ENCODE results near the gene AIFM1. TPM values are rescaled to one million over a fixed set of nuclear protein-coding genes. Genes with fewer than 3 reads are reported as not detected.
"Not testable (repeated sequence)": the region's sequence is repeated elsewhere in the genome, so short reads cannot be mapped to it uniquely, and the experiment has no call there.

Gene AIFM1
- total RNA-seq, 1 donor from 2014 or later, result 53.9 TPM

GRCh38 chrX:130118441-130119311 lies 47.0 kb downstream of the AIFM1 start:
- no peak overlapping the region for H3K4me3 Mint-ChIP-seq
- peaks cover 10% of the 10 kb centered on the region for H3K36me3 Mint-ChIP-seq (ENCODE audit: low read depth)
- peaks cover 24% of the 10 kb centered on the region for H3K27me3 Mint-ChIP-seq (ENCODE audit: low read depth)
- no peak for DNase-seq (ENCODE audit: low read depth, low spot score)
- no peaks in the 10 kb centered on the region for H3K9me3 Mint-ChIP-seq
- no peak for TF ChIP-seq CTCF (conservative IDR thresholded peaks at IDR 0.05)
- H3K4me1 Mint-ChIP-seq, result peaks cover 8% of the 10 kb centered on the region
- H3K27ac Mint-ChIP-seq (ENCODE audit: unreplicated experiment), result no peak overlapping the region

GRCh38 chrX:130117166-130117565 lies 48.5 kb downstream of the AIFM1 start:
- no peak for TF ChIP-seq CTCF (conservative IDR thresholded peaks at IDR 0.05)
- no peaks in the 10 kb centered on the region for H3K9me3 Mint-ChIP-seq
- no peak for DNase-seq (ENCODE audit: low read depth, low spot score)
- peaks cover 8% of the 10 kb centered on the region for H3K4me1 Mint-ChIP-seq
- H3K27me3 Mint-ChIP-seq (ENCODE audit: low read depth), result peaks cover 27% of the 10 kb centered on the region
- no peak overlapping the region for H3K4me3 Mint-ChIP-seq
- peaks cover 2% of the 10 kb centered on the region for H3K36me3 Mint-ChIP-seq (ENCODE audit: low read depth)
- H3K27ac Mint-ChIP-seq (ENCODE audit: unreplicated experiment), result no peak overlapping the region

DNA sequence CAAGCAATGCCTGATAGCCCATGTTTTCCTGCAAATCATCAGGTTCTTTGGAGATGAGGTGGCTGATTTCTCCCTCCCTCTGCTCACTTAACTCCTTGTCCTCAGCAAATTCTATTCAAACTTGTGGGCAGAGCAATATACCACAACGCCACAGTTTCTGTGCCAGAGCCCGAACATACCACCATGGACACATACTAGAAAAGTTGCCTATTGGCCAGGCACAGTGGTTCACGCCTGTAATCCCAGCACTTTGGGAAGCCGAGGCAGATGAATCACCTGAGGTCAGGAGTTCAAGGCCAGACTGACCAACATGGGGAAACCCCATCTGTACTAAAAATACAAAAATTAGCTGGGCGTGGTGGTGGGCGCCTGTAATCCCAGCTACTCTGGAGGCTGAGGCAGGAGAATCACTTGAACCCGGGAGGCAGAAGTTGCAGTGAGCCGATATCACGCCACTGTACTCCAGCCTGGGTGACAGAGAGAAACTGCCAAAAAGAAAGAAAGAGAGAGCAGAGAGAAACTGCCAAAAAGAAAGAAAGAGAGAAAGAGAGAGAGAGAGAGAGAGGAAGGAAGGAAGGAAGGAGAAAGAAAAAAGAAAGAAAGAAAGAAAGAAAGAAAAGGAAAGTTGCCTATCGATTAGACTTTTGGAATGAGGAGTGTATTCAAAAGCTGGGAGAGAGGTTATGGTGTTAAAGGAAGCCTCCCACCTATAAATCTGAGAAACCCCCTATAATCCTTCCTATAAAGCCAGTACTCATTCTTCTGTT lies 50.3 kb downstream of the AIFM1 start:
- not testable (repeated sequence) for DNase-seq (ENCODE audit: low read depth, low spot score); H3K4me1 Mint-ChIP-seq; H3K36me3 Mint-ChIP-seq (ENCODE audit: low read depth); H3K27ac Mint-ChIP-seq (ENCODE audit: unreplicated experiment); H3K4me3 Mint-ChIP-seq; H3K9me3 Mint-ChIP-seq
- peaks cover 38% of the 10 kb centered on the region for H3K27me3 Mint-ChIP-seq (ENCODE audit: low read depth)

DNA sequence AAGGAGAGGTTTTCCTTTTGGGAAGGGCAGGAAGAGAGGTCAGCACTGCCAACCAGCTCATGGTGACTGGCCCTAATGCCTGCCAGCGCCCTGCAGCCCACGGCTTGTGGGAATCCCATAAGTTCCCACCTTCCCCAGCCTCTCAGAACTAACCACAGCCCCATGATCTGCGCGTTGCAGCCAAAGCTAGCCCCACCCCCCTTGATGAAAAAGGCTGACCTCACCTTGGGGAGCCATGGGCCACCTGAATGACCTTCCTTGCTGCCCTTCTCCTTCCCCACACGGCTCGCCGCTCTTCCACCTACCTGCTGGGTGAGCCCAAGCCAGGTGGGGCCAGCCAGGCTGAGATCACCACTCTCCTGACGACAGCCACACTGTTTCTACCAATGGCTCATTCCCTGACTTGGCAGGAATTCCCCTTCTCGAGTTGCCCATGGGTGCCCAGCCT lies 51.5 kb downstream of the AIFM1 start:
- H3K4me1 Mint-ChIP-seq, result peaks cover 5% of the 10 kb centered on the region
- H3K27me3 Mint-ChIP-seq (ENCODE audit: low read depth), result peaks cover 37% of the 10 kb centered on the region
- DNase-seq (ENCODE audit: low read depth, low spot score), result no peak
- no peaks in the 10 kb centered on the region for H3K36me3 Mint-ChIP-seq (ENCODE audit: low read depth)
- H3K4me3 Mint-ChIP-seq, result no peak overlapping the region
- H3K27ac Mint-ChIP-seq (ENCODE audit: unreplicated experiment), result no peak overlapping the region
- TF ChIP-seq CTCF (conservative IDR thresholded peaks at IDR 0.05), result no peak
- no peaks in the 10 kb centered on the region for H3K9me3 Mint-ChIP-seq

- Mint-ChIP-seq H3K9me3 (no peaks in the 10 kb centered on the region), H3K4me3 (peak overlapping the region; percentile 80)
- TF ChIP-seq CTCF (conservative IDR thresholded peaks at IDR 0.05), result no peak
These were observed 54.2 kb downstream of the AIFM1 start for GRCh38 chrX:130111220-130112154.

More at GRCh38 chrX:130111220-130112154, 54.2 kb downstream of the AIFM1 start:
- no peaks in the 10 kb centered on the region for H3K36me3 Mint-ChIP-seq (ENCODE audit: low read depth)
- H3K4me1 Mint-ChIP-seq, result peaks cover 1% of the 10 kb centered on the region
- no peak overlapping the region for H3K27ac Mint-ChIP-seq (ENCODE audit: unreplicated experiment)
- no peak for DNase-seq (ENCODE audit: low read depth, low spot score)
- H3K27me3 Mint-ChIP-seq (ENCODE audit: low read depth), result peaks cover 49% of the 10 kb centered on the region
